ENCODE data around the gene CNOT6.

Gene CNOT6

DNA sequence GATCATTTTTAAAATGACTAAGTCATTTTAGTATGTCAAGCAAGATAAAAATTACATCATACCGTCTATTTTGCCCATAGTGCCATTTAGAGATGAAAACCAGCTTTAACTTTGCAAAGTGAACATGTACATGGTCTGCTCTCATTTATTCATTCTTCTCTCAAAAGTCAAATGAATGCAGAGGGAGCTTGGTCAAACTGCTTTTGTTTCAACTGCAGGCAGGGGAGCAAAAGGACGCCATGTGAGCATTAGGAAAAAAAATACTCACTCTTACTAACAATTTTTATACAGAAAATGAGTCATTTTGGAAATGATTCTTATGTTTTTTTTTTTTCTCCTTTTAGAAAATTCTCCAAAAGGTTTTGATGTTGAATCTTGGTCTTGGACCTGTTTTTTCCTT is 81.4 kb downstream of the CNOT6 start:
- Histone ChIP-seq H3K79me2 (ENCODE audit: insufficient read depth, low read depth) (no peaks in the 10 kb centered on the region), H3K27ac (no peak overlapping the region), H3K4me3 (IDR thresholded peaks at IDR 0.05; ENCODE audit: insufficient read depth, low read depth, low read length) (no peak overlapping the region), H3K4me1 (ENCODE audit: low read depth, poor library complexity, severe bottlenecking) (no peaks in the 10 kb centered on the region), H3K4me2 (no peak overlapping the region), H4K20me1 (ENCODE audit: insufficient read depth) (no peaks in the 10 kb centered on the region), H2AFZ (ENCODE audit: low read depth) (no peak overlapping the region), H3K27me3 (ENCODE audit: insufficient read depth, low read depth) (no peaks in the 10 kb centered on the region), H3K9ac (no peak overlapping the region), H3K36me3 (ENCODE audit: insufficient read depth) (no peaks in the 10 kb centered on the region)
- TF ChIP-seq, protein P1, sequence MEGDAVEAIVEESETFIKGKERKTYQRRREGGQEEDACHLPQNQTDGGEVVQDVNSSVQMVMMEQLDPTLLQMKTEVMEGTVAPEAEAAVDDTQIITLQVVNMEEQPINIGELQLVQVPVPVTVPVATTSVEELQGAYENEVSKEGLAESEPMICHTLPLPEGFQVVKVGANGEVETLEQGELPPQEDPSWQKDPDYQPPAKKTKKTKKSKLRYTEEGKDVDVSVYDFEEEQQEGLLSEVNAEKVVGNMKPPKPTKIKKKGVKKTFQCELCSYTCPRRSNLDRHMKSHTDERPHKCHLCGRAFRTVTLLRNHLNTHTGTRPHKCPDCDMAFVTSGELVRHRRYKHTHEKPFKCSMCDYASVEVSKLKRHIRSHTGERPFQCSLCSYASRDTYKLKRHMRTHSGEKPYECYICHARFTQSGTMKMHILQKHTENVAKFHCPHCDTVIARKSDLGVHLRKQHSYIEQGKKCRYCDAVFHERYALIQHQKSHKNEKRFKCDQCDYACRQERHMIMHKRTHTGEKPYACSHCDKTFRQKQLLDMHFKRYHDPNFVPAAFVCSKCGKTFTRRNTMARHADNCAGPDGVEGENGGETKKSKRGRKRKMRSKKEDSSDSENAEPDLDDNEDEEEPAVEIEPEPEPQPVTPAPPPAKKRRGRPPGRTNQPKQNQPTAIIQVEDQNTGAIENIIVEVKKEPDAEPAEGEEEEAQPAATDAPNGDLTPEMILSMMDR (conservative IDR thresholded peaks at IDR 0.05; ENCODE audit: low read depth, low read length), result no peak

DNA sequence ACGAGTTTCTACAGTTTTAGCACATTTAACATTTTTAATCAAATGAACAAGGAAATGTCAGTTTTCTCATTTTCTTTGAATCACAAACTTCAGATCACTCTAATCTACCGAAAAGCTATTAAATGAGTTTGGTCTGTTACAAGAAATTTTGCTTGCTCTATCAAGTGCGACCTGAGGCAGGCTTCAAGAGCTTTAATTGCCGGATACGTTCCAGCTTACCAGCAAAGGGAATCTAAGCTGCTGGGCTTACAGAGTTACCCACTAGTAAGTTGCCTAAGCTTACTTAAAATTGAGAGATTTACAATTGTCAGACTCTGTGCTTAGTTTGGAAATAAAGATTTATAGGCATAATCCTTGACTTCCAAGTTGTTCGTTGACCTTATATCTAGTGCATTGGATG is 86.5 kb downstream of the CNOT6 start:
- Histone ChIP-seq H3K27ac (no peak overlapping the region), H3K4me2 (no peak overlapping the region), H4K20me1 (ENCODE audit: insufficient read depth) (no peaks in the 10 kb centered on the region), H3K27me3 (ENCODE audit: insufficient read depth, low read depth) (no peaks in the 10 kb centered on the region), H3K4me3 (IDR thresholded peaks at IDR 0.05; ENCODE audit: insufficient read depth, low read depth, low read length) (no peak overlapping the region), H3K9ac (no peak overlapping the region), H3K4me1 (ENCODE audit: low read depth, poor library complexity, severe bottlenecking) (no peaks in the 10 kb centered on the region), H3K36me3 (ENCODE audit: insufficient read depth) (no peaks in the 10 kb centered on the region), H2AFZ (ENCODE audit: low read depth) (no peak overlapping the region), H3K79me2 (ENCODE audit: insufficient read depth, low read depth) (no peaks in the 10 kb centered on the region)
- TF ChIP-seq, protein P1 (conservative IDR thresholded peaks at IDR 0.05; ENCODE audit: low read depth, low read length), result no peak

DNA sequence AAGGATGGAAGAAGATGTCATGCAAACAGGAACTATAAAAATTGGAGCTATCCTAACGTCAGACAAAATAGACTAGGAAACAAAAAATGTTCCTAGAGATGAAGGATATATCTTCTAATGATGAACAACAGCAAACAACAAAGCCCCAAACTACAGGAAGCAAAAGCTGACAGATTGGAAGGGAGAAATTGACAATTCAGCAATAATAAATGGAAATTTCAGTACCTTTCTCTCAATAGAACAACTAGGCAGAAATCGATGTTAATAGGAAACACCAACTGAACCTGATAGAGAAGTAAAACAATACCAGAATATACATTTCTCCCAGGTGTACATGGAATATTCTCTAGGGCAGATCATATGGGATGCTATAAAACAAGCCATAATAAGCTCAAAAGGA is 89.6 kb downstream of the CNOT6 start:
- Histone ChIP-seq H3K27ac (no peak overlapping the region), H3K4me1 (ENCODE audit: low read depth, poor library complexity, severe bottlenecking) (no peaks in the 10 kb centered on the region), H4K20me1 (ENCODE audit: insufficient read depth) (no peaks in the 10 kb centered on the region), H3K4me2 (no peak overlapping the region), H3K4me3 (IDR thresholded peaks at IDR 0.05; ENCODE audit: insufficient read depth, low read depth, low read length) (no peak overlapping the region), H2AFZ (ENCODE audit: low read depth) (no peak overlapping the region), H3K36me3 (ENCODE audit: insufficient read depth) (no peaks in the 10 kb centered on the region), H3K27me3 (ENCODE audit: insufficient read depth, low read depth) (no peaks in the 10 kb centered on the region), H3K79me2 (ENCODE audit: insufficient read depth, low read depth) (no peaks in the 10 kb centered on the region), H3K9ac (no peak overlapping the region)
- TF ChIP-seq, protein P1 (conservative IDR thresholded peaks at IDR 0.05; ENCODE audit: low read depth, low read length), result no peak

DNA sequence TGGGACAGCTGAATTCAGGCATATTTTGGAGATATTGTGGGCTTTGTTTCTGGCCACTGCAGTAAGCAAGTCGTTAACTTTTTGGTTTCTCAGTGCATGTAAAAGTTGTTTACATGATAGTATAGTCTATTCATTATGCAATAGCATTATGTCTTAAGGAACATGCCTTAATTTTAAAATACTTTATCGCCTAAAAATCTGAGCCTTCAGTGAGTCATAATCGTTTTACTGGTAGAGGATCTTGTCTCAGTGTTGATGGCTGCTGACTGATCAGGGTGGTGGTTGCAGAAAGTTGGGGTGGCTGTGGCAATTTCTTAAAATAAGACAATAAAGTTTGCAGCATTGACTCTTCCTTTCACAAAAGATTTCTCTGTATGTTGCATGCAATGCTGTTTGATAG is 92.0 kb downstream of the CNOT6 start:
- H3K9ac ChIP-seq, result no peak overlapping the region
- TF ChIP-seq, protein P1 (conservative IDR thresholded peaks at IDR 0.05; ENCODE audit: low read depth, low read length), result no peak
- H3K4me2 ChIP-seq, result no peak overlapping the region
- no peak overlapping the region for H2AFZ ChIP-seq (ENCODE audit: low read depth)
- H3K27me3 ChIP-seq (ENCODE audit: insufficient read depth, low read depth), result no peaks in the 10 kb centered on the region
- H3K79me2 ChIP-seq (ENCODE audit: insufficient read depth, low read depth), result no peaks in the 10 kb centered on the region
- H3K36me3 ChIP-seq (ENCODE audit: insufficient read depth), result no peaks in the 10 kb centered on the region
- no peak overlapping the region for H3K4me3 ChIP-seq (IDR thresholded peaks at IDR 0.05; ENCODE audit: insufficient read depth, low read depth, low read length)
- no peak overlapping the region for H3K27ac ChIP-seq
- no peaks in the 10 kb centered on the region for H3K4me1 ChIP-seq (ENCODE audit: low read depth, poor library complexity, severe bottlenecking)
- H4K20me1 ChIP-seq (ENCODE audit: insufficient read depth), result no peaks in the 10 kb centered on the region

DNA sequence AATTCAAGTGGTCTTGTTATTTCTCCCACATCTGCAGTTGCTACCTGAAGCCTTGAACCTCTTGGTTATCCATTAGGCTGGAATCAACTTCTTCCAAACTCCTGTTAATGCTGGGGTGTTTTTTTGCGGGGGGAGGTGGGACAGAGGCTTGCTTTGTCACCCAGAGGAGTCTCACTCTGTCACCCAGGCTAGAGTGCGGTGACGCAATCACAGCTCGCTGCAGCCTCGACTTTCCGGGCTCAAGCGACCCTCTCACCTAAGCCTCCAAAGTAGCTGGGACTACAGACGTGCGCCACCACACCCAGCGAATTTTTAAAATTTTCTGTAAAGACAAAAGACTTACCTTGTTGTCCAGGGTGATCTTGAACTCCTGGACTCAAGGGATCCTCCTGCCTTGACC is 92.7 kb downstream of the CNOT6 start:
- Histone ChIP-seq H3K36me3 (ENCODE audit: insufficient read depth) (no peaks in the 10 kb centered on the region), H3K4me2 (no peak overlapping the region), H3K27ac (no peak overlapping the region), H2AFZ (ENCODE audit: low read depth) (no peak overlapping the region), H4K20me1 (ENCODE audit: insufficient read depth) (no peaks in the 10 kb centered on the region), H3K9ac (no peak overlapping the region), H3K27me3 (ENCODE audit: insufficient read depth, low read depth) (no peaks in the 10 kb centered on the region), H3K79me2 (ENCODE audit: insufficient read depth, low read depth) (no peaks in the 10 kb centered on the region), H3K4me1 (ENCODE audit: low read depth, poor library complexity, severe bottlenecking) (no peaks in the 10 kb centered on the region), H3K4me3 (IDR thresholded peaks at IDR 0.05; ENCODE audit: insufficient read depth, low read depth, low read length) (no peak overlapping the region)
- TF ChIP-seq, protein P1 (conservative IDR thresholded peaks at IDR 0.05; ENCODE audit: low read depth, low read length), result no peak

Data from KMS-11 (cell line).